ENCODE measurements around the gene SMG6. TPM values are rescaled to one million over a fixed set of nuclear protein-coding genes. Genes with fewer than 3 reads are reported as not detected.
"Not testable (repeated sequence)": the region's sequence is repeated elsewhere in the genome, so short reads cannot be mapped to it uniquely, and the experiment has no call there.

SMG6 gene
- total and polyA plus RNA-seq, 4 experiments from 2014 or later: 3.8 to 58.5 (median 30.6) TPM

GRCh38 chr17:2143332-2143731, 160.3 kb downstream of the SMG6 start:
- Histone ChIP-seq H3K36me3 (ENCODE audit: insufficient read depth, low read length) (peaks cover 4% of the 10 kb centered on the region), H3K4me3 (ENCODE audit: low read length in 2 of 2) (no peak overlapping the region), H3K9me3 (ENCODE audit: control insufficient read depth in 1 of 2, low read length in 2 of 2) (no peaks in the 10 kb centered on the region), H3K4me1 (ENCODE audit: insufficient read depth, low read length) (peaks cover 23% of the 10 kb centered on the region), H3K27ac (ENCODE audit: low read depth, low read length) (no peak overlapping the region), H3K27me3 (ENCODE audit: insufficient read depth, low read length) (no peaks in the 10 kb centered on the region)
- Mint-ChIP-seq H3K9me3 (no peaks in the 10 kb centered on the region), H3K4me3 (no peak overlapping the region), H3K27me3 (no peaks in the 10 kb centered on the region), H3K4me1 (peaks cover 17 to 19% (median 17%) of the 10 kb centered on the region in 4 donors), H3K36me3 (peaks cover 5 to 14% of the 10 kb centered on the region in 2 donors), H3K27ac (peak overlapping the region in 4 of 7 donors; percentile 0 to 44 (median 22))
- CTCF ChIA-PET (ENCODE audit: partially characterized antibody): interaction anchor here (0.6 to 0.8 kb wide), 2 partner anchors 56 to 564 kb away, joined by 3 read pairs; no protein-coding TSS in a partner anchor
- intact Hi-C loops (cut with micrococcal nuclease): loop anchor here (10.0 kb wide), 1 partner anchor 59 kb away; no protein-coding TSS in a partner anchor
- DNase-seq: no peak
- POLR2A ChIA-PET (ENCODE audit: partially characterized antibody): no interaction called here

- Mint-ChIP-seq H3K36me3 (peaks cover 9 to 17% of the 10 kb centered on the region in 2 donors), H3K4me1 (peaks cover 20 to 26% (median 23%) of the 10 kb centered on the region in 4 donors)
- H3K9me3 ChIP-seq (ENCODE audit: control insufficient read depth in 1 of 2, low read length in 2 of 2); CTCF ChIA-PET (ENCODE audit: partially characterized antibody); H3K9me3 Mint-ChIP-seq; H3K27me3 Mint-ChIP-seq; DNase-seq; H3K27me3 ChIP-seq (ENCODE audit: insufficient read depth, low read length); H3K4me3 Mint-ChIP-seq; POLR2A ChIA-PET (ENCODE audit: partially characterized antibody); H3K4me3 ChIP-seq (ENCODE audit: low read length in 2 of 2); H3K27ac ChIP-seq (ENCODE audit: low read depth, low read length); H3K27ac Mint-ChIP-seq; H3K36me3 ChIP-seq (ENCODE audit: insufficient read depth, low read length): not testable (repeated sequence)
- peaks cover 28% of the 10 kb centered on the region for H3K4me1 ChIP-seq (ENCODE audit: insufficient read depth, low read length)
- intact Hi-C loops (cut with micrococcal nuclease): loop anchor here (10.0 kb wide), 1 partner anchor 58 kb away; no protein-coding TSS in a partner anchor
Measured at GRCh38 chr17:2142682-2143081, 160.9 kb downstream of the SMG6 start.

GRCh38 chr17:2140683-2141082, 162.9 kb downstream of the SMG6 start:
- Mint-ChIP-seq H3K27ac (no peak overlapping the region), H3K27me3 (no peaks in the 10 kb centered on the region), H3K4me1 (peaks cover 14 to 16% (median 15%) of the 10 kb centered on the region in 4 donors), H3K4me3 (no peak overlapping the region), H3K9me3 (no peaks in the 10 kb centered on the region), H3K36me3 (peaks cover 11 to 13% of the 10 kb centered on the region in 2 donors)
- no peaks in the 10 kb centered on the region for H3K27me3 ChIP-seq (ENCODE audit: insufficient read depth, low read length)
- H3K9me3 ChIP-seq (ENCODE audit: control insufficient read depth in 1 of 2, low read length in 2 of 2): no peaks in the 10 kb centered on the region
- DNase-seq: no peak
- POLR2A ChIA-PET (ENCODE audit: partially characterized antibody): no interaction called here
- H3K36me3 ChIP-seq (ENCODE audit: insufficient read depth, low read length): peaks cover 4% of the 10 kb centered on the region
- CTCF ChIA-PET (ENCODE audit: partially characterized antibody): interaction anchor here (0.9 to 1.5 kb wide), 3 partner anchors 13 to 74 kb away, joined by 4 to 7 read pairs (median 4); no protein-coding TSS in a partner anchor
- peaks cover 17% of the 10 kb centered on the region for H3K4me1 ChIP-seq (ENCODE audit: insufficient read depth, low read length)
- intact Hi-C loops (cut with micrococcal nuclease): loop anchor here (10.0 kb wide), 1 partner anchor 56 kb away; no protein-coding TSS in a partner anchor
- H3K4me3 ChIP-seq (ENCODE audit: low read length in 2 of 2): no peak overlapping the region
- H3K27ac ChIP-seq (ENCODE audit: low read depth, low read length): no peak overlapping the region

- peaks cover 14 to 16% (median 16%) of the 10 kb centered on the region in 4 donors for H3K4me1 Mint-ChIP-seq
- ChIA-PET POLR2A (ENCODE audit: partially characterized antibody) (no interaction called here), CTCF (ENCODE audit: partially characterized antibody) (no interaction called here)
- intact Hi-C loops (cut with micrococcal nuclease): no loop called here
- H3K36me3 ChIP-seq (ENCODE audit: insufficient read depth, low read length): no peaks in the 10 kb centered on the region
- H3K4me3 Mint-ChIP-seq: no peak overlapping the region
- H3K27ac Mint-ChIP-seq: peak overlapping the region in 6 of 7 donors; percentile 29 to 73 (median 48)
- H3K27ac ChIP-seq (ENCODE audit: low read depth, low read length): no peak overlapping the region
- H3K4me1 ChIP-seq (ENCODE audit: insufficient read depth, low read length): peaks cover 14% of the 10 kb centered on the region
- no peaks in the 10 kb centered on the region for H3K9me3 Mint-ChIP-seq
- no peaks in the 10 kb centered on the region for H3K27me3 Mint-ChIP-seq
- H3K27me3 ChIP-seq (ENCODE audit: insufficient read depth, low read length): no peaks in the 10 kb centered on the region
- no peaks in the 10 kb centered on the region for H3K9me3 ChIP-seq (ENCODE audit: control insufficient read depth in 1 of 2, low read length in 2 of 2)
- no peak overlapping the region for H3K4me3 ChIP-seq (ENCODE audit: low read length in 2 of 2)
- DNase-seq: no peak
- peaks cover 11% of the 10 kb centered on the region in 2 donors for H3K36me3 Mint-ChIP-seq
Measured at GRCh38 chr17:2138761-2139160, 164.8 kb downstream of the SMG6 start.

GRCh38 chr17:2138318-2138717, 165.3 kb downstream of the SMG6 start:
- Mint-ChIP-seq H3K9me3 (no peaks in the 10 kb centered on the region), H3K27me3 (no peaks in the 10 kb centered on the region), H3K36me3 (peaks cover 9 to 11% of the 10 kb centered on the region in 2 donors), H3K27ac (peak overlapping the region in 5 of 7 donors; percentile 28 to 87 (median 73)), H3K4me1 (peaks cover 14 to 16% (median 15%) of the 10 kb centered on the region in 4 donors), H3K4me3 (no peak overlapping the region)
- Histone ChIP-seq H3K27ac (ENCODE audit: low read depth, low read length) (no peak overlapping the region), H3K9me3 (ENCODE audit: control insufficient read depth in 1 of 2, low read length in 2 of 2) (no peaks in the 10 kb centered on the region), H3K4me3 (ENCODE audit: low read length in 2 of 2) (no peak overlapping the region), H3K4me1 (ENCODE audit: insufficient read depth, low read length) (peaks cover 14% of the 10 kb centered on the region), H3K27me3 (ENCODE audit: insufficient read depth, low read length) (no peaks in the 10 kb centered on the region), H3K36me3 (ENCODE audit: insufficient read depth, low read length) (no peaks in the 10 kb centered on the region)
- POLR2A ChIA-PET (ENCODE audit: partially characterized antibody): no interaction called here
- DNase-seq: peak in 3 of 5 donors; percentile 2 to 55 (median 7)
- CTCF ChIA-PET (ENCODE audit: partially characterized antibody): no interaction called here
- intact Hi-C loops (cut with micrococcal nuclease): no loop called here

GRCh38 chr17:2137342-2138098, 166.1 kb downstream of the SMG6 start:
- H3K4me3 Mint-ChIP-seq: no peak overlapping the region
- H3K27me3 ChIP-seq (ENCODE audit: insufficient read depth, low read length): no peaks in the 10 kb centered on the region
- intact Hi-C loops (cut with micrococcal nuclease): no loop called here

GRCh38 chr17:2136241-2136640, 167.3 kb downstream of the SMG6 start:
- peaks cover 12 to 16% (median 15%) of the 10 kb centered on the region in 4 donors for H3K4me1 Mint-ChIP-seq
- Histone ChIP-seq H3K27me3 (ENCODE audit: insufficient read depth, low read length) (no peaks in the 10 kb centered on the region), H3K4me1 (ENCODE audit: insufficient read depth, low read length) (peaks cover 14% of the 10 kb centered on the region), H3K9me3 (ENCODE audit: control insufficient read depth in 1 of 2, low read length in 2 of 2) (no peaks in the 10 kb centered on the region), H3K4me3 (ENCODE audit: low read length in 2 of 2) (no peak overlapping the region), H3K27ac (ENCODE audit: low read depth, low read length) (no peak overlapping the region), H3K36me3 (ENCODE audit: insufficient read depth, low read length) (no peaks in the 10 kb centered on the region)
- H3K27ac Mint-ChIP-seq: peak overlapping the region in 2 of 7 donors; percentile 9 to 68
- H3K9me3 Mint-ChIP-seq: no peaks in the 10 kb centered on the region
- intact Hi-C loops (cut with micrococcal nuclease): no loop called here
- CTCF ChIA-PET (ENCODE audit: partially characterized antibody): no interaction called here
- no peaks in the 10 kb centered on the region for H3K27me3 Mint-ChIP-seq
- POLR2A ChIA-PET (ENCODE audit: partially characterized antibody): no interaction called here
- no peak for DNase-seq
- H3K4me3 Mint-ChIP-seq: no peak overlapping the region
- peaks cover 10 to 13% of the 10 kb centered on the region in 2 donors for H3K36me3 Mint-ChIP-seq

More at GRCh38 chr17:2137342-2138098, 166.1 kb downstream of the SMG6 start:
- Histone ChIP-seq H3K36me3 (ENCODE audit: insufficient read depth, low read length) (no peaks in the 10 kb centered on the region), H3K27ac (ENCODE audit: low read depth, low read length) (no peak overlapping the region), H3K9me3 (ENCODE audit: control insufficient read depth in 1 of 2, low read length in 2 of 2) (no peaks in the 10 kb centered on the region), H3K4me3 (ENCODE audit: low read length in 2 of 2) (no peak overlapping the region), H3K4me1 (ENCODE audit: insufficient read depth, low read length) (peaks cover 14% of the 10 kb centered on the region)
- Mint-ChIP-seq H3K9me3 (no peaks in the 10 kb centered on the region), H3K4me1 (peaks cover 13 to 16% (median 14%) of the 10 kb centered on the region in 4 donors), H3K27me3 (no peaks in the 10 kb centered on the region), H3K36me3 (peaks cover 7 to 10% of the 10 kb centered on the region in 2 donors), H3K27ac (peak overlapping the region in 5 of 7 donors; percentile 10 to 87 (median 49))
- ChIA-PET POLR2A (ENCODE audit: partially characterized antibody) (no interaction called here), CTCF (ENCODE audit: partially characterized antibody) (no interaction called here)
- no peak for DNase-seq

Data from CD4-positive, alpha-beta memory T cell (primary cell).